Fibroblast of the conjunctiva (primary cell): Measurements from ENCODE around the gene OSTM1.
"Not testable (repeated sequence)": the region's sequence is repeated elsewhere in the genome, so short reads cannot be mapped to it uniquely, and the experiment has no call there.

Experiments used
- DNase-seq: peaks from one replicate; pipeline ENCODE4 v3.0.0-alpha.2; 2010; ENCODE audit warnings: low read depth

Gene OSTM1

DNA sequence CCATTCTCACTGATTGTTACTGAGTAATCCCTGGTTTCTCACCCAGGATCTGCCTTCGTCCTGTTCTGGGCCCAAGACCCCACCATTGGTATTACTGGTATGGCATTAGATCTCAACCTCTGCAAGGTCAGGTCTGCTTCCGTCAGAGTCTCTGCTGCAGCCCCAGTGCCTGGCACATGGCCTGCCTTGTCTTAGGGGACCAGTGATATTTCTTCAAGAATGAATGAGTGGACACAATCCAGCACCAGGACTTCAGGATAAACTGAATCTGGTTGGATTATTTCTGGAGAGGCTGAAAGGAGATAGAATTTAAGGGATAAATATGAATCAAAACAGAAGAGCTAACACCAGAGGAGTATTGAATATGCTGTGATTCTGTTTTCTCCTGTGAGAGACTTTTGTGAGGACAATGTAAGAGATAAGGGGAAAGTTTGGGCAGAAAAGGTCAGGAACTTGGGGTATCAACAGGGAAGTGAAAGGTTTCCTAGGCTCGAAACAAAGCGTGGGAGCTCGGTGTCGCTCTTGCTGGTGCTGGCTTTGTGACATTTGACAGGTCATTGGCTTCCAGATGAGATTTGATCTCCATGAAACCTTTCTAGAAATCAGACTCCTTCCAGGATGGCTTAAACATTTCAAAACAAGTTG lies 53.9 kb downstream of the OSTM1 start:
- no peak for DNase-seq

DNA sequence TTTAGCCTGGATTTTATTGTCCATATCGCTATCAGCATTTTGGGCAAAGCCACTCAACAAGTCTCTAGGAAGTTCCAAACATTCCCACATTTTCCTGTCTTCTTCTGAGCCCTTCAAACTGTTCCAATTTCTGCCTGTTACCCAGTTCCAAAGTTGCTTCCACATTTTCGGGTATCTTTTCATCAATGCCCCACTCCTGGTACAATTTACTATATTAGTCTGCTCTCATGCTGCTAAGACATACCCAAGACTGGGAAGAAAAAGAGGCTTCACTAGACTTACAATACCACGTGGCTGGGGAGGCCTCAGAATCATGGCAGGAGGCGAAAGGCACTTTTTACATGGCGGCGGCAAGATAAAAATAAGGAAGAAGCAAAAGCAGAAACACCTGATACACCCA lies 58.3 kb downstream of the OSTM1 start:
- DNase-seq = not testable (repeated sequence)

- DNase-seq = no peak
These were observed 60.6 kb downstream of the OSTM1 start for GRCh38 chr6:108013787-108014439.

- DNase-seq = no peak
These were observed 64.6 kb downstream of the OSTM1 start for GRCh38 chr6:108009894-108010293.

DNA sequence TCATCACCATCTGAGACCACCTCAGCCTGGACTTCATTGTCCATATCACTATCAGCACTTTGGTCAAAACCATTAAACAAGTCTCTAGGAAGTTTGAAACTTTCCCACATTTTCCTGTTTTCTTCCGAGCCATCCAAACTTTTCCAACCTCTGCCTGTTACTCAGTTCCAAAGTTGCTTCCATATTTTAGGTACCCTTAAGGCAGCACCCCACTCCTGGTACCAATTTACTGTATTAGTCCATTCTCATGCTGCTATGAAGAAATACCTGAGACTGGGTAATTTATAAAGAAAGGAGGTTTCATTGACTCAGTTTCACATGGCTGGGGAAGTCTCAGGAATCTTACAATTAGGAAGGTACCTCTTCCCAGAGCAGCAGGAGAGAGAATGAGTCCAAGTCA lies 65.3 kb downstream of the OSTM1 start:
- not testable (repeated sequence) for DNase-seq

GRCh38 chr6:108008363-108008762 lies 66.2 kb downstream of the OSTM1 start:
- no peak for DNase-seq

DNA sequence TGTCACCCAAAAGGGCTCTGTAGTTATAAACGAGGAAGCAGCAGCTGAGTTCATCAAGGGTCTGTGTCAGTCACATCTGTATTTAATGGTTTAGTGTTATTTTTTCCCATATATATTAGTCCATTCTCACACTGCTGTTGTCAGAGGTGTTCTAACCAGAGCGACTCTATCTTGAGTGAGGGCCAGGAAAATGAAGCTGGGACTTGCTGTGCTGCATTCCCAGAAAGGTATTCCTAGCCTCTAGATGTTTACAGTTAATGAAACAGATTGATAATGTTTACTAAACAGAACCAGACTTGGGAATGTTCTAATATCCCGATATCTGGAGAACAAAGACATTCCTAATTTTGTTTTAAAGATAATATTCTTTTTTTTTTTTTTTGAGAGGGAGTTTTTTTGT lies 68.6 kb downstream of the OSTM1 start:
- no peak for DNase-seq

DNA sequence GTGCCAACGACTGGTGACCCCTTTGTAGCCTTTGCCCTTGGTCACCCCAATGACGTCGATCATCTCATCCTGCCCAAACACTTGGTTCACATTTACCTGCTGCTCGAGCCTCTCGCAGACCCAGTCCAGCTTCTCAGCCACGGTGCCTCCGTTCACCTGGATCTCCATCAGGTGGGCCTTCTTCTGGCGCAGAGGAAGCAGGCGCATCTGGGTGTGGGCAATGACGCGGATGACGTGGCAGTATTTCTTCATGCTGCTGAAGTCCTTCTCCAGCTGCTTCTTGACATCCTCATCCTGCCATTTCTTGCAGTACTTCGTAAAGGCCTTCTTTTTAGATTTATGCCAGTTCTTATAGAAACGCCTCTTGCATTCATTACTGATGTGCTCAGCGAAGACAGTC lies 69.7 kb downstream of the OSTM1 start:
- no peak for DNase-seq

DNA sequence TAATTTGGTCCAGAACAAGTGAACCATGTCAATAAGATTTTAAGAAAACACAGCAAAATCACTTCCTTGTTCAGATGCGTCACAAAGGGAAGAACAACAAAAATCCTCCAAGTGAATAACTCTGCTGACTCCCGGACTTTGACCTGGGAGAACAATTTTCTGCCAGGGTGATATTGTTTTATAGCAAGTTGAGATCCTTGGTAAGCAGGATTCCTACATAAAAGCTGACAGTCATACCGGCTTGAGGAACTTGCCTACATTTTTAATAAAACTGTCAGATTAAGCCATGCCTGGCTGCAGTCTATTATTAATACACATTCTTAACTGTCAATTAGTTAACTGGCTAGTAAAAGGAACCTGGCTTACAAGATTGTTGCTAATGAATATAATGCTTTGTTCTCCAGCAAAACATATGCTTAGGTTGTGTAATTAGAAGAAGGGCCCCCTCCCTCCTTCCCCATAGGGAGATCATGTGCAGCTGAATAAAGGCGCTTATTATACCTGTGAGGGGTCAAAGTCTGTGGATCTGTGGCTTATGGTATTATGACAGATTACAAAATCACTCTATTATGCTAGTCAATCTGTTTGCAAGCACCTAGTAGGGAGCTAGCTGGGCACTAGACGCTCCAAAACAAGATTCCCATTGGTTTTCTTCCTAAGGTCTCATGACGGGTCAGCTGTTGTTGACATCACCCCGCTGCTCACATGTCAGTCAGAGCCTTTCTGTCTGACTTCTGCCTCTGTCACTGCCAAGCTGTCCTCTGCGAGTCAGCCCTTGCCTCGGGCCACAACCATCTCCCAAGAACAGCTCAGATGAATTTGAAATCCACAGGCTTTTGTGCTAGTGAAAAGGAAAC lies 71.9 kb downstream of the OSTM1 start:
- no peak for DNase-seq

- no peak for DNase-seq
These were observed 72.8 kb downstream of the OSTM1 start for GRCh38 chr6:108001696-108002231.

- not testable (repeated sequence) for DNase-seq
These were observed 74.3 kb downstream of the OSTM1 start for GRCh38 chr6:108000259-108000658.

DNA sequence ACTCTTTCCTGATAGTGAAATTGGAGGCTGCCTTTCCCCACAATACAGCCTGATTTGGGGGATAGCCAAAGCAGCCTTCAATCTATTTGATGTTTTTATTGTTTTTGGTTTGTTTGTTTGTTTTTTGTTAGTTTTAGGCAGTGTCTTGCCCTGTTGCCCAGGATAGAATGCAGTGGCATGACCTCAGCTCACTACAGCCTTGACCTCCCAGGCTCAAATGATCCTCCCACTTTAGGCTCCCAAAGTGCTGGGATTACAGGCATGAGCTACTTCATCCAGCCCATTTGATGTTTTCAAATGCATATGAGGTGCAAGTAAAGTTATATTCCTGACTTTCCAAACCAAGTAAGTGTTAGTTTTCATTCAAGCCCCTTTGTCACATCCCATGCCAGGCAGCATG lies 75.2 kb downstream of the OSTM1 start:
- DNase-seq = no peak

DNA sequence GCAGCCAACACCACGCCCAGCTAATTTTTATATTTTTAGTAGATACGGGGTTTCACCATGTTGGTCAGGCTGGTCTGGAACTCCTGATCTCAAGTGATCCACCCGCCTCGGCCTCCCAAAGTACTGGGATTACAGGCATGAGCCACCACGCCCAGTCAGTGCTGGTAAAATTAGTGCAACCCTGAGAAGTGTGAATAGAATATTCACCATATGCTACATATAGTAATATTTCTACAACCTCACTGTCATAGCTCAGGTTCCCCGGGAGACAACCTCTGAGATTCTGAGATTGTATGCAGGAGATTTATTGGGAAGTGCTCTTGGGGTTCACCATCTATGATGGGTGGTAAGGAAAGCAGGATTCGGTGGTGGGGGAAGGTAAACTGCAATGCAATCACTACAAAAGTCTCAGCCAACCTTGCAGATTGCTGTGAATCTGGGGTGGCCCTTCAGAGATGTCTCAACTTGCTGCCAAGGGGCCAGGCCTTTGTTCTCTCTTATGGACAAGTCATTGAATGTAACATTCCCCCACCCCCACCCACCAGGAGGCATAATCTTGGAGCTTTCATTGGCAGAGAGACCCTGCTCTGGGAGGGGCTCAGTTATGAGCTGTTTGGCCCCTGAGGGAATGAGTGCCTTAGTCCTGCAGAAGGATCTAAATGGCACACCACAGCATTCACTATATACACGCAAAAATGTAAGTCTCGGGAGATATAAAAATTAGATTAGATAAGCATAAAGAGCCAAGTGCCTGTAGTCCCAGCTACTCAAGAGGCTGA lies 82.6 kb downstream of the OSTM1 start:
- DNase-seq = no peak
